Left ventricle myocardium inferior (tissue), 1 donor: ENCODE data around the gene CRIM1. TPM values are rescaled to one million over a fixed set of nuclear protein-coding genes. Genes with fewer than 3 reads are reported as not detected.

ENCODE experiments used
- DNase-seq: peaks from one replicate; pipeline ENCODE4 v3.0.0-alpha.2; 2020
- H3K27ac ChIP-seq: fragments of 200-600 bp; replicated peaks from 2 replicates; pipeline ENCODE4 v1.8.0; 2021
- H3K27me3 ChIP-seq: fragments of 200-600 bp; 2 replicates; pipeline ENCODE4 v1.8.0; 2021; ENCODE audit warnings: low read depth
- H3K36me3 ChIP-seq: fragments of 200-600 bp; 2 replicates; pipeline ENCODE4 v1.8.0; 2021
- H3K4me1 ChIP-seq: fragments of 200-600 bp; 2 replicates; pipeline ENCODE4 v1.8.0; 2021
- H3K4me3 ChIP-seq: fragments of 200-600 bp; 2 replicates; pipeline ENCODE4 v1.8.0; 2021; ENCODE audit warnings: mild to moderate bottlenecking, moderate library complexity
- H3K9me3 ChIP-seq: fragments of 200-600 bp; replicated peaks from 2 replicates; pipeline ENCODE4 v1.8.0; 2021
- CTCF ChIP-seq: fragments of 200-600 bp; IDR thresholded peaks from 2 replicates; pipeline ENCODE4 v1.8.0; 2021; ENCODE audit warnings: antibody characterized with exemption, mild to moderate bottlenecking, borderline replicate concordance
- intact Hi-C: fragments of 100-400 bp; cut with micrococcal nuclease; formaldehyde crosslinking; loops from one replicate; pipeline ENCODE4 v1.11.0; 2022
- total RNA-seq: library from RNA; stranded (reverse); fragmentation: NEBNext Ultra II Directional; extraction: Animal tissue kit (Norgen Biotek cat#: 25700); gene quantifications from one replicate; pipeline ENCODE4 v1.2.1, GENCODE V29; 2021
- donor health status: DM: no; HTN: yes; CAD: no; lungs with severe emphysema.

Gene CRIM1
- total RNA-seq, 1 donor from 2014 or later = 45.6 TPM

- DNase-seq = no peak
- no peaks in the 10 kb centered on the region for H3K27me3 ChIP-seq
- peaks cover 19% of the 10 kb centered on the region for H3K4me1 ChIP-seq
- H3K36me3 ChIP-seq = peaks cover 11% of the 10 kb centered on the region
- H3K4me3 ChIP-seq = no peak overlapping the region
- no peak overlapping the region for H3K27ac ChIP-seq
- H3K9me3 ChIP-seq = no peaks in the 10 kb centered on the region
- TF ChIP-seq CTCF = no peak
- intact Hi-C loops = no loop called here
Measured at GRCh38 chr2:36569267-36569856, 213.8 kb downstream of the CRIM1 start.

GRCh38 chr2:36570416-36570815 is 214.8 kb downstream of the CRIM1 start:
- no peak overlapping the region for H3K27ac ChIP-seq
- peaks cover 21% of the 10 kb centered on the region for H3K36me3 ChIP-seq
- no peak overlapping the region for H3K4me3 ChIP-seq
- no peak for DNase-seq
- TF ChIP-seq CTCF = no peak
- intact Hi-C loops = no loop called here
- H3K9me3 ChIP-seq = no peaks in the 10 kb centered on the region
- H3K27me3 ChIP-seq = no peaks in the 10 kb centered on the region
- peaks cover 19% of the 10 kb centered on the region for H3K4me1 ChIP-seq

- Histone ChIP-seq H3K4me1 (peaks cover 25% of the 10 kb centered on the region), H3K27me3 (no peaks in the 10 kb centered on the region), H3K27ac (no peak overlapping the region), H3K9me3 (no peaks in the 10 kb centered on the region), H3K36me3 (peaks cover 25% of the 10 kb centered on the region), H3K4me3 (no peak overlapping the region)
- intact Hi-C loops = no loop called here
- no peak for TF ChIP-seq CTCF
- no peak for DNase-seq
Measured at GRCh38 chr2:36572054-36572718, 216.6 kb downstream of the CRIM1 start.

GRCh38 chr2:36572719-36573059 is 217.1 kb downstream of the CRIM1 start:
- peaks cover 25% of the 10 kb centered on the region for H3K4me1 ChIP-seq
- no peaks in the 10 kb centered on the region for H3K27me3 ChIP-seq
- no peak for TF ChIP-seq CTCF
- no peak overlapping the region for H3K4me3 ChIP-seq
- DNase-seq = no peak
- H3K9me3 ChIP-seq = no peaks in the 10 kb centered on the region
- H3K27ac ChIP-seq = no peak overlapping the region
- intact Hi-C loops = no loop called here
- H3K36me3 ChIP-seq = peaks cover 29% of the 10 kb centered on the region

GRCh38 chr2:36573165-36573564 is 217.6 kb downstream of the CRIM1 start:
- H3K36me3 ChIP-seq = peaks cover 34% of the 10 kb centered on the region
- H3K27ac ChIP-seq = no peak overlapping the region
- intact Hi-C loops = no loop called here
- TF ChIP-seq CTCF = no peak
- peaks cover 20% of the 10 kb centered on the region for H3K4me1 ChIP-seq
- H3K9me3 ChIP-seq = no peaks in the 10 kb centered on the region
- no peaks in the 10 kb centered on the region for H3K27me3 ChIP-seq
- DNase-seq = no peak
- H3K4me3 ChIP-seq = no peak overlapping the region
